DOHH2 (cell line): ENCODE results near the gene EBP.

ENCODE experiments used
- H3F3A ChIP-seq: fragments of 200-600 bp; sonication (generic), shearing (Covaris generic); 2 replicates; pipeline ENCODE4 v1.6.0; 2016; ENCODE audit warnings: antibody characterized with exemption, mild to moderate bottlenecking; ENCODE audit not compliant: control insufficient read depth, insufficient read depth
- H3K27ac ChIP-seq: fragments of 200-600 bp; sonication (generic); 2 replicates; pipeline ENCODE4 v1.5.1; 2014; ENCODE audit warnings: low read depth, mild to moderate bottlenecking, low read length, moderate library complexity
- H3K27me3 ChIP-seq: fragments of 200-600 bp; sonication (generic); 2 replicates; pipeline ENCODE4 v1.6.1; 2014; ENCODE audit warnings: mild to moderate bottlenecking, low read length, mixed read lengths; ENCODE audit not compliant: control insufficient read depth
- H3K36me3 ChIP-seq: fragments of 200-600 bp; sonication (generic); 2 replicates; pipeline ENCODE4 v1.6.1; 2014; ENCODE audit warnings: mild to moderate bottlenecking, low read length, moderate library complexity, mixed read lengths; ENCODE audit not compliant: control insufficient read depth
- H3K4me1 ChIP-seq: fragments of 200-600 bp; sonication (generic); 2 replicates; pipeline ENCODE4 v1.6.1; 2014; ENCODE audit warnings: mild to moderate bottlenecking, low read length, mixed read lengths; ENCODE audit not compliant: control insufficient read depth
- H3K4me2 ChIP-seq: fragments of 200-600 bp; sonication (generic); 2 replicates; pipeline ENCODE4 v1.6.0; 2014; ENCODE audit warnings: mild to moderate bottlenecking, low read length, moderate library complexity
- H3K4me3 ChIP-seq: fragments of 200-600 bp; sonication (generic); 2 replicates; pipeline ENCODE4 v1.5.1; 2014; ENCODE audit warnings: mild to moderate bottlenecking, low read length, mixed read lengths
- H3K79me2 ChIP-seq: fragments of 200-600 bp; sonication (generic); 2 replicates; pipeline ENCODE4 v1.6.1; 2014; ENCODE audit warnings: mild to moderate bottlenecking, low read length, mixed read lengths; ENCODE audit not compliant: control insufficient read depth
- H3K9me2 ChIP-seq: fragments of 200-600 bp; sonication (generic); replicated peaks from 2 replicates; pipeline ENCODE4 v1.6.1; 2014; ENCODE audit warnings: mild to moderate bottlenecking, low read length, mixed read lengths; ENCODE audit not compliant: control insufficient read depth
- H3K9me3 ChIP-seq: fragments of 200-600 bp; sonication (generic); 2 replicates; pipeline ENCODE4 v1.6.1; 2014; ENCODE audit warnings: antibody characterized with exemption, low read length, mixed read lengths; ENCODE audit not compliant: control insufficient read depth, insufficient read depth
- H4K20me1 ChIP-seq: fragments of 200-600 bp; sonication (generic); 2 replicates; pipeline ENCODE4 v1.6.0; 2014; ENCODE audit warnings: low read depth, mild to moderate bottlenecking, antibody characterized with exemption, low read length, moderate library complexity; ENCODE audit not compliant: control insufficient read depth, insufficient read depth
- CTCF ChIP-seq: fragments of 200-600 bp; sonication (generic); IDR thresholded peaks from one replicate; pipeline ENCODE4 v1.5.1; 2014; ENCODE audit warnings: antibody characterized with exemption, mild to moderate bottlenecking, low read depth, low read length; ENCODE audit not compliant: poor library complexity, severe bottlenecking
- EZH2phosphoT487 ChIP-seq: fragments of 200-600 bp; sonication (generic); IDR thresholded peaks from 2 replicates; pipeline ENCODE4 v1.6.1; 2017; ENCODE audit warnings: borderline replicate concordance, mild to moderate bottlenecking, antibody characterized with exemption, low read length, moderate library complexity, mixed read lengths

The EBP gene

GRCh38 chrX:48475774-48476577, 45.6 kb upstream of the EBP start, which contains the start of gene FTSJ1:
Gene FTSJ1 (plus strand): TSS chrX:48476199. CDS start chrX:48478048, 1,849 bp downstream.
- Histone ChIP-seq H3F3A (no peaks in the 10 kb centered on the region), H3K27me3 (no peaks in the 10 kb centered on the region), H3K36me3 (peaks cover 13% of the 10 kb centered on the region), H3K79me2 (peaks cover 42% of the 10 kb centered on the region), H3K4me2 (peak within 1 kb of the TSS; percentile 80), H3K4me3 (peak within 1 kb of the TSS; percentile 92), H3K4me1 (peaks cover 14% of the 10 kb centered on the region), H3K27ac (peak within 1 kb of the TSS; percentile 30), H4K20me1 (0 out of 2 replicates have a peak, but pooled peaks cover 4% of the 10 kb centered on the region), H3K9me2 (no peaks in the 10 kb centered on the region), H3K9me3 (no peaks in the 10 kb centered on the region)
- no peak for TF ChIP-seq EZH2phosphoT487
- TF ChIP-seq CTCF, result no peak

DNA sequence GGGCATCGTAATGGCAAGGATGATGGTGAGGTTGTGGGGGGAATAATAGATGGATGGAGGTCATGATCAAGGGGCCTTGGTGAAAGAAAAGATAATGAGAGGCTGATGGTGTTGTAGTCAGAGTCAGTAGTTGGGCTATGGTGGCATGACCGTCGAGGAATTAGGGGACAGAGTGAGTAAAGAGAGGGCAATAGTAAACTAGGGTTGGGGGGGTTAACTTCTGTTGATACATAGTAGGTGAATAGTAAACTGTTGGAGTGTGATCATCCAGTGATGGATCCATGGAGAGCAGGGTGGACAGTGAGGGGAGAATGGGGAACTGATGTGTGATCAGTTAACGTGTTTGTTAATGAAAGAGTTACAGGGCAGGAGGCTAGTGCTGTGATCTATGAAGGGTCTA, 44.7 kb upstream of the EBP start:
- Histone ChIP-seq H4K20me1 (0 out of 2 replicates have a peak, but pooled peaks cover 4% of the 10 kb centered on the region), H3K27ac (no peak overlapping the region), H3K9me3 (no peaks in the 10 kb centered on the region), H3K27me3 (no peaks in the 10 kb centered on the region), H3K4me2 (peak overlapping the region; percentile 80), H3K36me3 (peaks cover 20% of the 10 kb centered on the region), H3K9me2 (no peaks in the 10 kb centered on the region), H3K4me1 (peaks cover 14% of the 10 kb centered on the region), H3K4me3 (peak overlapping the region; percentile 92), H3F3A (no peaks in the 10 kb centered on the region), H3K79me2 (peaks cover 42% of the 10 kb centered on the region)
- TF ChIP-seq CTCF (no peak), EZH2phosphoT487 (no peak)

DNA sequence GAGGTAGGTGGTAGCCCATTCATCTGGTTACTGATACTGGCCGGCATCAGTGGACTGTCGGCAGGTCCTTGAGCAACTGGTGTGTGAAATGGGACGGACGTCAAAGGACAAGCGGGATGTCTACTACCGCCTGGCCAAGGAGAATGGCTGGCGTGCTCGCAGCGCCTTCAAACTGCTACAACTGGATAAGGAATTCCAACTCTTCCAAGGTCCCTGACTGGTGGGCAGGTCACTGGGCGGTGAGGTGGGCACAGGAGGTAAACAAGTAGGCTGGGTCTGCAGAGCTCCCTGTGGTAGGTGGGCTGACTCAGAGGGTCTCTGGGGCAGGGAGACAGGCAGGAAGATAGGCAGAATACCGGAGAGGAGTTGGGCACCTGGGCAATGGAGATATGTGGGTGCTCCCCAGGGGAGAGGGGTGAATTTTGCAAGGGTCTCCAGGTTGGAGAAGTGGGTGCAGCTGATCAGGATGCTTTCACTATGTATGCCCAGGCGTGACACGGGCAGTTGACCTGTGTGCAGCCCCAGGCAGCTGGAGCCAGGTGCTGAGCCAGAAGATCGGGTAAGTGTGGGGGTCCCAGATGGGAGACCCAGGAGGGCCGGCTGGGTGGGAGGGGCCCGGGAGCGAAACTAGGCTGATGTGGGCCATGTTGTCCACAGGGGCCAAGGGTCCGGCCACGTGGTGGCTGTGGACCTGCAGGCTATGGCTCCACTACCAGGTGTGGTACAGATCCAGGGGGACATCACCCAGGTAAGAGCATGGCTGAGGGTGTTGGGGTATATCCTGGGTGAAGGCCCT, 43.5 kb upstream of the EBP start:
- peaks cover 27% of the 10 kb centered on the region for H3K36me3 ChIP-seq
- H3K9me3 ChIP-seq, result no peaks in the 10 kb centered on the region
- no peaks in the 10 kb centered on the region for H3K9me2 ChIP-seq
- H3K4me2 ChIP-seq, result no peak overlapping the region; the same call in 1 of the 2 replicates
- H3K79me2 ChIP-seq, result peaks cover 42% of the 10 kb centered on the region
- H3F3A ChIP-seq, result no peaks in the 10 kb centered on the region
- H4K20me1 ChIP-seq, result 0 out of 2 replicates have a peak, but pooled peaks cover 4% of the 10 kb centered on the region
- no peaks in the 10 kb centered on the region for H3K27me3 ChIP-seq
- TF ChIP-seq EZH2phosphoT487 (no peak), CTCF (no peak)
- peaks cover 14% of the 10 kb centered on the region for H3K4me1 ChIP-seq
- peak overlapping the region; percentile 92; the same call in 1 of the 2 replicates for H3K4me3 ChIP-seq
- no peak overlapping the region for H3K27ac ChIP-seq
